Common myeloid progenitor, CD34-positive (primary cell): Measurements from ENCODE around the gene ZDHHC14.

Experiments used
- CTCF ChIA-PET: fragments of 350-600 bp; sonication (Branson Sonifier 250); formaldehyde crosslinking; loops from one replicate; lab custom pipeline; 2021; ENCODE audit warnings: antibody characterized with exemption; lab: Charles Lee
- POLR2A ChIA-PET: fragments of 350-600 bp; sonication (Branson Sonifier 250); formaldehyde crosslinking; loops from one replicate; lab custom pipeline; 2021; ENCODE audit warnings: antibody characterized with exemption; lab: Charles Lee
- DNase-seq, 3 donors: peaks; one replicate each; pipeline versions ENCODE4 v3.0.0 to v3.0.0-alpha.2; 2013
- H3K27ac ChIP-seq, 2 experiments: 1 replicate in 1 of 2; 2 replicates in 1 of 2; pipeline ENCODE4 v1.7.0; 2013; ENCODE audit warnings: inconsistent platforms in 2 of 2, low read length in 2 of 2, mild to moderate bottlenecking in 2 of 2, low read depth in 1 of 2, moderate library complexity in 1 of 2; ENCODE audit not compliant: severe bottlenecking in 2 of 2, insufficient read depth in 1 of 2, poor library complexity in 1 of 2
- H3K27me3 ChIP-seq, 5 experiments: replicated peaks in 2 of 5; 1 replicate in 3 of 5; 2 replicates in 2 of 5; pipeline versions ENCODE4 v1.6.1 to v1.7.0; 2013; ENCODE audit warnings: low read length in 4 of 5, mild to moderate bottlenecking in 2 of 5, moderate library complexity in 2 of 5, inconsistent platforms in 1 of 5; ENCODE audit not compliant: insufficient read depth in 5 of 5, control insufficient read depth in 4 of 5
- H3K36me3 ChIP-seq, 4 experiments: 1 replicate in 2 of 4; 2 replicates in 2 of 4; pipeline versions ENCODE4 v1.6.1 to v1.7.0; 2013; ENCODE audit warnings: low read length in 3 of 4, control low read depth in 1 of 4, mild to moderate bottlenecking in 1 of 4; ENCODE audit not compliant: control insufficient read depth in 4 of 4, insufficient read depth in 4 of 4
- H3K4me1 ChIP-seq, 4 experiments: 1 replicate in 3 of 4; 2 replicates in 1 of 4; pipeline versions ENCODE4 v1.6.1 to v1.7.1; 2013; ENCODE audit warnings: low read length in 3 of 4, mild to moderate bottlenecking in 3 of 4, control low read depth in 1 of 4, inconsistent platforms in 1 of 4, moderate library complexity in 1 of 4; ENCODE audit not compliant: control insufficient read depth in 4 of 4, insufficient read depth in 4 of 4; ENCODE audit errors: control extremely low read depth in 1 of 4
- H3K4me3 ChIP-seq, 7 experiments: 1 replicate in 4 of 7; 2 replicates in 3 of 7; pipeline versions ENCODE4 v1.5.1 to v1.7.0; 2013; ENCODE audit warnings: mild to moderate bottlenecking in 7 of 7, low read length in 6 of 7, moderate library complexity in 6 of 7, inconsistent platforms in 2 of 7, low read depth in 2 of 7, control low read depth in 1 of 7; ENCODE audit not compliant: insufficient read depth in 4 of 7, control insufficient read depth in 1 of 7; ENCODE audit errors: extremely low read depth in 1 of 7
- H3K9me3 ChIP-seq, 5 experiments: 1 replicate in 4 of 5; 2 replicates in 1 of 5; pipeline versions ENCODE4 v1.6.1 to v1.7.1; 2013; ENCODE audit warnings: low read length in 4 of 5, mild to moderate bottlenecking in 2 of 5, inconsistent platforms in 1 of 5, low read depth in 1 of 5, moderate library complexity in 1 of 5; ENCODE audit not compliant: control insufficient read depth in 4 of 5, insufficient read depth in 2 of 5; ENCODE audit errors: control extremely low read depth in 1 of 5
- WGBS: methylation state at CpG from one replicate; pipeline ENCODE4 v1.1.5; 2013; ENCODE audit not compliant: insufficient coverage; 5-methylcytosine and 5-hydroxymethylcytosine counted together

Gene ZDHHC14

DNA sequence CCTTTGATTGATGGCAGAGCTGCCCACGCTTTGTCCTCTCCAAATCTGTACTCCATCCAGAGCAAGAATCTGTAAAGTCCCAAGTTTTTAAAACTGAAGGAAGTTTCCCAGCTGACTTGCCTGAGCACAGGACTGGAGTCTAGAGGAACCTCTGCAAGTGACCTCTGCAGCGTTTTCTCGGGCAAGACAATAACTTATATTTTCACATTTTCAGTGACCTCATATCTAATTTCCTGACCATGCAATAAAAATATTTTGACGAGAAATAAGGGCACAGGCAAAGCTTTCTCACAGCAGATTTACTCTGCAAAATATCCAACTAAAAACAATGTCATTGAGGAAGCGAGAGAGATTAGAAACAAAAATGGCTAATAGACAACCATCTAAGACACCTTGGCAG, 256.5 kb downstream of the ZDHHC14 start:
- Histone ChIP-seq H3K9me3 (no peaks in the 10 kb centered on the region), H3K4me1 (peaks cover 0 to 17% (median 13%) of the 10 kb centered on the region in 4 experiments), H3K27me3 (no peaks in the 10 kb centered on the region), H3K36me3 (peaks cover 0 to 5% (median 0%) of the 10 kb centered on the region in 4 experiments), H3K27ac (no peak overlapping the region), H3K4me3 (no peak overlapping the region)
- no peak for DNase-seq
- CTCF ChIA-PET: interaction anchor here (1.4 kb wide), 1 partner anchor 28 kb away, joined by 4 read pairs; no protein-coding TSS in a partner anchor
- POLR2A ChIA-PET: interaction anchor here (1.1 kb wide), 1 partner anchor 9 kb away, joined by 3 read pairs; no protein-coding TSS in a partner anchor
- WGBS: 94% methylated on average over 5 of the region's 5 CpGs

DNA sequence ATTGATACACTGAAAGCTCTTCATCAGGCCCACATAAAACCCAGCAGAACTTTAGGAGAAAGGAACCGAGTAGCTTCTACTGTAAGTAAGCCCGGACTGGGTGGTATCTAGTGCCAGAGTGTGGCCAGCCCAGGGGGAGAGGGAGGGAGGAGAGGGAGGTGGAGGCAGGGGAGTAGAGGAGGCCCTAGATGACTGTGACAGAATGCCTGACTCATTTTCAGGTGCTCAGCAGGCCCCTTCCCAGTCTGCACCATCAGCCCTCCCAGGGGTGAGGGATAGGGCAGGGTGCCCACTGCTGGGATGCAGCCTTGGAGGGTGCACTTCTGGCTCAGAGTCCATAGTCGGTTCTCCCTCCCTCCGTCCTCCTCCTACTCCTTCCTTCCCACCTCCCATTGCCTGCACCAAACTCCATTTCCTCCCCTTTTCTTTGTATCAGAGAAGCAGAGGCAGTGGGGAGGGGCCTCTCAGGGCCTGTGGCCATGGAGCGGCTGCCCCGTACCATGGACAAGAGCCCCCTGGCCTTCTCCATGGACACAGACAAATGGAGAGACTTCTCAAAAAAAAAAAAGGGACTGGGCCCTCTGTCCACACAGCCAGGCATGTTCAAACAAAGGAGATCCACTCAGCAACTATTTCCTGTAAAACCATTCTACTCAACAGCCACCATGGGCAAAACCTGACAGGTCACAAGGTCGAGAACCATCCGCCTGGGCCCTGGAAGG, 257.1 kb downstream of the ZDHHC14 start:
- Histone ChIP-seq H3K36me3 (peaks cover 0 to 3% (median 0%) of the 10 kb centered on the region in 4 experiments), H3K4me3 (no peak overlapping the region), H3K27ac (no peak overlapping the region), H3K4me1 (peaks cover 0 to 17% (median 13%) of the 10 kb centered on the region in 4 experiments), H3K27me3 (no peaks in the 10 kb centered on the region), H3K9me3 (no peaks in the 10 kb centered on the region)
- no peak for DNase-seq
- WGBS: 100% methylated on average over 5 of the region's 8 CpGs
- CTCF ChIA-PET: interaction anchor here (1.4 kb wide), 1 partner anchor 28 kb away, joined by 4 read pairs; no protein-coding TSS in a partner anchor
- POLR2A ChIA-PET: no interaction called here

- POLR2A ChIA-PET: no interaction called here
- CTCF ChIA-PET: interaction anchor here (1.2 kb wide), 1 partner anchor 9 kb away, joined by 3 read pairs; no protein-coding TSS in a partner anchor
- WGBS: 93% methylated on average over 7 of the region's 7 CpGs
Observed at GRCh38 chr6:157638779-157639178, 257.8 kb downstream of the ZDHHC14 start.

DNA sequence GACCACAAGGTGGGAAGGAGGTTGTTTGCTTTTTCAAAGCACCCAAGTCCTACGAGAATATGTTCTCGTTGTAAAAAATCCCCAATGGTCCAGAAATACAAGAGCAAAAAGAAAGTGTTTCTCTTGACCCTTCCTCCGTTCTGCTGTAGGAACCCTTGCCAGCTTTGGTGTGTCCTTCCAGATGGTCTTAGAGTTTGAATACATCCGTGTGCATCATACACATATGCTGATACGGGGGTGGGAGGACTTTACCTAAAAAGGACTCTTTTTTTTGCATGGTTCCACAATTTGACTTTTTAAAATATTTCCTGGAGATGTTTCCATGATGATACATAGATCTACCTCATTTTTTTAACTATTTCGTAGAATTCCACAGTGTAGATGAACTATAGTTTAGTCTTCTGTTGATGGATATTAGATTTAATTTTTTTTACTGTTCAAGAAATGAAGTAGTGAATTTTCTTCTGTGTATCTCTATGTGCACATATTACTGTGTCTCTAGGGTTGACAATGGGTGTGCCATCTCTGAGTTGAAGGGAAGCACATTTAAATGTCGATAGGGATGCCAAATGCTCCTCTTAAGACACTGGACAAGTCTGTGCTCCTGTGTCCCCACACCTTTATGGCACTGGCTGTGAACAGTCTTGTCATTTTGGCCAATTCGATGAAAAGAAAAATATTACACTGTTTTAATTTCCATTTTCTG, 259.9 kb downstream of the ZDHHC14 start:
- Histone ChIP-seq H3K36me3 (peaks cover 0 to 3% (median 0%) of the 10 kb centered on the region in 4 experiments), H3K9me3 (no peaks in the 10 kb centered on the region), H3K4me3 (no peak overlapping the region), H3K27me3 (no peaks in the 10 kb centered on the region), H3K4me1 (peaks cover 0 to 33% (median 26%) of the 10 kb centered on the region in 4 experiments), H3K27ac (no peak overlapping the region)
- DNase-seq: no peak
- WGBS: 97% methylated on average over 6 of the region's 8 CpGs
- ChIA-PET POLR2A (no interaction called here), CTCF (interaction anchor here (0.9 kb wide), 1 partner anchor 22 kb away, joined by 3 read pairs; no protein-coding TSS in a partner anchor)

More at GRCh38 chr6:157638779-157639178, 257.8 kb downstream of the ZDHHC14 start:
- H3K4me3 ChIP-seq: no peak overlapping the region
- no peak overlapping the region for H3K27ac ChIP-seq
- DNase-seq: no peak
- peaks cover 0 to 3% (median 0%) of the 10 kb centered on the region in 4 experiments for H3K36me3 ChIP-seq
- no peaks in the 10 kb centered on the region for H3K27me3 ChIP-seq
- H3K9me3 ChIP-seq: no peaks in the 10 kb centered on the region
- H3K4me1 ChIP-seq: peaks cover 0 to 17% (median 13%) of the 10 kb centered on the region in 4 experiments

- no peak for DNase-seq
- H3K9me3 ChIP-seq: no peaks in the 10 kb centered on the region
- no peaks in the 10 kb centered on the region for H3K27me3 ChIP-seq
- no peak overlapping the region for H3K4me3 ChIP-seq
- peaks cover 0 to 3% (median 0%) of the 10 kb centered on the region in 4 experiments for H3K36me3 ChIP-seq
- POLR2A ChIA-PET: no interaction called here
- H3K27ac ChIP-seq: no peak overlapping the region
- WGBS: 86% methylated on average over 1 of the region's 2 CpGs
- H3K4me1 ChIP-seq: peaks cover 5 to 43% (median 31%) of the 10 kb centered on the region in 4 experiments
- CTCF ChIA-PET: interaction anchor here (9.1 kb wide), 1 partner anchor 24 kb away, joined by 77 read pairs; no protein-coding TSS in a partner anchor
Observed at GRCh38 chr6:157641837-157642236, 260.8 kb downstream of the ZDHHC14 start.

DNA sequence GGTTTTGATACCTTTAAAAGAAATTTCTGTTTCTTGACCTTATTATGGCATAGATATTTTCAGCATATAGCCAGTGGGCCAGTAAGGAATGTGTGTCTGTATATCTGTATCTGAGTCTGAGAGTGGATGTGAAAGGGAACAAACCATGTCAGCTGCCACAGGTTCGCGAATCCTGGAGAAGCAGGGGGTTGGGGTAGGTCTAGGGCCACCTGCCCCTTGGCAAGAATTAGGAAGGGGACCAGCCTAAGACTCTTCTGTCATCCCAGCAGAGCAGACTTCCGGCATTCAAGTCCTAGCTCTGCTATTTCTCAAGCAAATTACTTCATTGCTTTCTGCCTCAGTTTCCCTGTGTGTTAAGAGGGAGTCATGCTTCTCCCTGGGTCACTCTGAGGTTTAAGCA, 261.7 kb downstream of the ZDHHC14 start:
- no peak overlapping the region for H3K4me3 ChIP-seq
- no peaks in the 10 kb centered on the region for H3K9me3 ChIP-seq
- CTCF ChIA-PET: interaction anchor here (9.1 kb wide), 1 partner anchor 23 kb away, joined by 77 read pairs; no protein-coding TSS in a partner anchor
- no peak overlapping the region for H3K27ac ChIP-seq
- DNase-seq: no peak
- POLR2A ChIA-PET: no interaction called here
- peaks cover 8 to 52% (median 40%) of the 10 kb centered on the region in 4 experiments for H3K4me1 ChIP-seq
- H3K27me3 ChIP-seq: no peaks in the 10 kb centered on the region
- peaks cover 0 to 3% (median 0%) of the 10 kb centered on the region in 4 experiments for H3K36me3 ChIP-seq
- 100% methylated on average over 3 of the region's 3 CpGs for WGBS
